ENCODE data around the gene ERO1A. TPM values are rescaled to one million over a fixed set of nuclear protein-coding genes. Genes with fewer than 3 reads are reported as not detected.

ERO1A gene
- total and polyA plus RNA-seq, 9 of the 15 experiments (the other 6 are each of a cell fraction or from before 2014, with no cell fraction given): 11.0 to 46.2 (median 27.6) TPM

DNA sequence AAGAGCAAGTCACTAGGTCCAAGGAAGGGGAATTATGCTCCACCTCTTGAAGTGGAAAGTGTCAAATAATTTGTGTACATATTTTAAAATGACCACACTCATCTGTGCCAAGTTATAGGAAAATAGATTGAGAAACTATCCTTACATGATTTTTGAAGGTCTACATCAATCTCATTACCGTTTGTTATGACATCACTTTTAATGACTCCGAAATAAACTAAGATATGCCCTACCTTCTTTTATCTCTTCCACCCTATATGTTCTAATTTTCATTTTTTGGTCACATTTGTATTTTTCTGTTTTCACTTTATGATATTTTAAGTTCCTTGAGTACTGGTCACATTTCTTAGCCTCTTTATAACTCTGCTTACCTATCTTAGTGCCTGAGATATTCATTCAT is 8.3 kb upstream of the ERO1A start (continued):
- no peak for TF ChIP-seq FIP1L1 (IDR thresholded peaks at IDR 0.05; ENCODE audit: low read depth, low read length, poor library complexity, severe bottlenecking)
- no peak for TF ChIP-seq ZFP1 (CRISPR knock-in tag; IDR thresholded peaks at IDR 0.05)
- no peak for TF ChIP-seq RAD51 (IDR thresholded peaks at IDR 0.05; ENCODE audit: borderline replicate concordance, low read depth)
- TF ChIP-seq SRF (CRISPR knock-in tag; IDR thresholded peaks at IDR 0.05): no peak
- no peak for TF ChIP-seq ZNF436 (CRISPR knock-in tag; IDR thresholded peaks at IDR 0.05)
- no peak for TF ChIP-seq THRAP3 (IDR thresholded peaks at IDR 0.05; ENCODE audit: borderline replicate concordance)
- no peak for TF ChIP-seq FOXJ3 (CRISPR knock-in tag; IDR thresholded peaks at IDR 0.05)
- TF ChIP-seq, protein P1, sequence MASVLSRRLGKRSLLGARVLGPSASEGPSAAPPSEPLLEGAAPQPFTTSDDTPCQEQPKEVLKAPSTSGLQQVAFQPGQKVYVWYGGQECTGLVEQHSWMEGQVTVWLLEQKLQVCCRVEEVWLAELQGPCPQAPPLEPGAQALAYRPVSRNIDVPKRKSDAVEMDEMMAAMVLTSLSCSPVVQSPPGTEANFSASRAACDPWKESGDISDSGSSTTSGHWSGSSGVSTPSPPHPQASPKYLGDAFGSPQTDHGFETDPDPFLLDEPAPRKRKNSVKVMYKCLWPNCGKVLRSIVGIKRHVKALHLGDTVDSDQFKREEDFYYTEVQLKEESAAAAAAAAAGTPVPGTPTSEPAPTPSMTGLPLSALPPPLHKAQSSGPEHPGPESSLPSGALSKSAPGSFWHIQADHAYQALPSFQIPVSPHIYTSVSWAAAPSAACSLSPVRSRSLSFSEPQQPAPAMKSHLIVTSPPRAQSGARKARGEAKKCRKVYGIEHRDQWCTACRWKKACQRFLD (CRISPR knock-in tag; IDR thresholded peaks at IDR 0.05): no peak
- no peak for TF ChIP-seq ETV5 (CRISPR knock-in tag; IDR thresholded peaks at IDR 0.05; ENCODE audit: low read depth)
- TF ChIP-seq TRIM24 (IDR thresholded peaks at IDR 0.05): no peak
- no peak for TF ChIP-seq TAF15 (IDR thresholded peaks at IDR 0.05; ENCODE audit: low read depth, low read length)

DNA sequence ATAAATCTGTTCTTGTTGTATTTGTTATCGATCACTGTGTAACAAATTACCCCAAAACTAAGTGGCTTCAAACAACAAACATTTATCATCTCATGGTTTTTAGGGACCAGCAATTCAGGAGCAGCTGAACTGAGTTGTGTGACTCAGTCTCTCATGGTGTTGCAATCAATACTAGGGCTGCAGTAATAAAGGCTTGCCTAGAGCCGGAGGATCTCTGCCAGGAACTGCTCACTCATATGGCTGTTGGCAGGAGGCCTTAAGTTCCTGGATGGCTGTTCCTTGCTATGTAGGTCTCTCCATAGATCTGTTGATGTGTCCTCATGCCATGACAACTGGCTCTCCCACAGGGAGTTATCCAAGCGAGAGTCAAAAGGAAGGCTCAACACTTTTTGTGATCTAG is 7.9 kb upstream of the ERO1A start:
- no peaks in the 10 kb centered on the region for H3K9me3 ChIP-seq (replicated peaks; ENCODE audit: control insufficient read depth, insufficient read depth, low read depth, low read length)
- DNase-seq (ENCODE audit: extremely low read depth in 1 of 4, low spot score in 3 of 4): no peak
- no peaks in the 10 kb centered on the region for H3K27me3 ChIP-seq (ENCODE audit: control insufficient read depth in 2 of 2, insufficient read depth in 2 of 2, low read length in 2 of 2)
- ChIA-PET POLR2A (no interaction called here), CTCF (ENCODE audit: low intra/inter-chr PET ratio) (no interaction called here)
- no peak overlapping the region for H2AFZ ChIP-seq (ENCODE audit: low read depth, low read length)
- no peak for FAIRE-seq
- ATAC-seq: no peak
- in situ Hi-C loops (cut with MboI): no loop called here
- H3K4me1 ChIP-seq (replicated peaks in 1 of 2; ENCODE audit: control insufficient read depth in 2 of 2, insufficient read depth in 2 of 2, low read length in 2 of 2): peaks cover 0 to 1% of the 10 kb centered on the region in 2 experiments; a peak in 2 of 5 replicates
- H3K9ac ChIP-seq (ENCODE audit: insufficient read depth in 1 of 2, low read depth in 2 of 2, low read length in 2 of 2): no peak overlapping the region
- no peak overlapping the region for H3K27ac ChIP-seq (ENCODE audit: extremely low read depth, low read depth, low read length)
- no peak overlapping the region for H3K4me2 ChIP-seq (ENCODE audit: insufficient read depth, low read length)
- H3K9me1 ChIP-seq (ENCODE audit: control insufficient read depth, insufficient read depth, low read length): no peaks in the 10 kb centered on the region
- WGBS (ENCODE audit: insufficient coverage, low coverage, missing lambda C conversion rate): 89% methylated on average over 3 of the region's 3 CpGs
- peaks cover 13% of the 10 kb centered on the region for H3K79me2 ChIP-seq (ENCODE audit: control insufficient read depth, insufficient read depth, low read length)
- H3K4me3 ChIP-seq: no peak overlapping the region
- H3K36me3 ChIP-seq (ENCODE audit: control insufficient read depth, insufficient read depth, low read length): no peaks in the 10 kb centered on the region
- intact Hi-C loops (cut with micrococcal nuclease): no loop called here
- no peaks in the 10 kb centered on the region for H4K20me1 ChIP-seq (replicated peaks; ENCODE audit: control insufficient read depth, insufficient read depth, low read length)
- BruUV-seq (replicated peaks): no TSS peak
- TF ChIP-seq HDGF (IDR thresholded peaks at IDR 0.05): no peak
- TF ChIP-seq, protein P2, sequence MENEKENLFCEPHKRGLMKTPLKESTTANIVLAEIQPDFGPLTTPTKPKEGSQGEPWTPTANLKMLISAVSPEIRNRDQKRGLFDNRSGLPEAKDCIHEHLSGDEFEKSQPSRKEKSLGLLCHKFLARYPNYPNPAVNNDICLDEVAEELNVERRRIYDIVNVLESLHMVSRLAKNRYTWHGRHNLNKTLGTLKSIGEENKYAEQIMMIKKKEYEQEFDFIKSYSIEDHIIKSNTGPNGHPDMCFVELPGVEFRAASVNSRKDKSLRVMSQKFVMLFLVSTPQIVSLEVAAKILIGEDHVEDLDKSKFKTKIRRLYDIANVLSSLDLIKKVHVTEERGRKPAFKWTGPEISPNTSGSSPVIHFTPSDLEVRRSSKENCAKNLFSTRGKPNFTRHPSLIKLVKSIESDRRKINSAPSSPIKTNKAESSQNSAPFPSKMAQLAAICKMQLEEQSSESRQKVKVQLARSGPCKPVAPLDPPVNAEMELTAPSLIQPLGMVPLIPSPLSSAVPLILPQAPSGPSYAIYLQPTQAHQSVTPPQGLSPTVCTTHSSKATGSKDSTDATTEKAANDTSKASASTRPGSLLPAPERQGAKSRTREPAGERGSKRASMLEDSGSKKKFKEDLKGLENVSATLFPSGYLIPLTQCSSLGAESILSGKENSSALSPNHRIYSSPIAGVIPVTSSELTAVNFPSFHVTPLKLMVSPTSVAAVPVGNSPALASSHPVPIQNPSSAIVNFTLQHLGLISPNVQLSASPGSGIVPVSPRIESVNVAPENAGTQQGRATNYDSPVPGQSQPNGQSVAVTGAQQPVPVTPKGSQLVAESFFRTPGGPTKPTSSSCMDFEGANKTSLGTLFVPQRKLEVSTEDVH (IDR thresholded peaks at IDR 0.05; ENCODE audit: low read depth, partially characterized antibody): no peak
- no peak for TF ChIP-seq POU5F1 (IDR thresholded peaks at IDR 0.05; ENCODE audit: borderline replicate concordance, low read depth, low read length, partially characterized antibody)
- no peak for TF ChIP-seq KAT7 (CRISPR knock-in tag; IDR thresholded peaks at IDR 0.05; ENCODE audit: borderline replicate concordance)

Data from K562 (cell line).